DOHH2 (cell line): ENCODE data around the gene TACC2.

Experiments
- H3F3A ChIP-seq: fragments of 200-600 bp; sonication (generic), shearing (Covaris generic); 2 replicates; pipeline ENCODE4 v1.6.0; 2016; ENCODE audit warnings: antibody characterized with exemption, mild to moderate bottlenecking; ENCODE audit not compliant: control insufficient read depth, insufficient read depth
- H3K27ac ChIP-seq: fragments of 200-600 bp; sonication (generic); 2 replicates; pipeline ENCODE4 v1.5.1; 2014; ENCODE audit warnings: low read depth, mild to moderate bottlenecking, low read length, moderate library complexity
- H3K27me3 ChIP-seq: fragments of 200-600 bp; sonication (generic); 2 replicates; pipeline ENCODE4 v1.6.1; 2014; ENCODE audit warnings: mild to moderate bottlenecking, low read length, mixed read lengths; ENCODE audit not compliant: control insufficient read depth
- H3K36me3 ChIP-seq: fragments of 200-600 bp; sonication (generic); 2 replicates; pipeline ENCODE4 v1.6.1; 2014; ENCODE audit warnings: mild to moderate bottlenecking, low read length, moderate library complexity, mixed read lengths; ENCODE audit not compliant: control insufficient read depth
- H3K4me1 ChIP-seq: fragments of 200-600 bp; sonication (generic); 2 replicates; pipeline ENCODE4 v1.6.1; 2014; ENCODE audit warnings: mild to moderate bottlenecking, low read length, mixed read lengths; ENCODE audit not compliant: control insufficient read depth
- H3K4me2 ChIP-seq: fragments of 200-600 bp; sonication (generic); 2 replicates; pipeline ENCODE4 v1.6.0; 2014; ENCODE audit warnings: mild to moderate bottlenecking, low read length, moderate library complexity
- H3K4me3 ChIP-seq: fragments of 200-600 bp; sonication (generic); 2 replicates; pipeline ENCODE4 v1.5.1; 2014; ENCODE audit warnings: mild to moderate bottlenecking, low read length, mixed read lengths
- H3K79me2 ChIP-seq: fragments of 200-600 bp; sonication (generic); 2 replicates; pipeline ENCODE4 v1.6.1; 2014; ENCODE audit warnings: mild to moderate bottlenecking, low read length, mixed read lengths; ENCODE audit not compliant: control insufficient read depth
- H3K9me2 ChIP-seq: fragments of 200-600 bp; sonication (generic); replicated peaks from 2 replicates; pipeline ENCODE4 v1.6.1; 2014; ENCODE audit warnings: mild to moderate bottlenecking, low read length, mixed read lengths; ENCODE audit not compliant: control insufficient read depth
- H3K9me3 ChIP-seq: fragments of 200-600 bp; sonication (generic); 2 replicates; pipeline ENCODE4 v1.6.1; 2014; ENCODE audit warnings: antibody characterized with exemption, low read length, mixed read lengths; ENCODE audit not compliant: control insufficient read depth, insufficient read depth
- H4K20me1 ChIP-seq: fragments of 200-600 bp; sonication (generic); 2 replicates; pipeline ENCODE4 v1.6.0; 2014; ENCODE audit warnings: low read depth, mild to moderate bottlenecking, antibody characterized with exemption, low read length, moderate library complexity; ENCODE audit not compliant: control insufficient read depth, insufficient read depth
- EZH2phosphoT487 ChIP-seq: fragments of 200-600 bp; sonication (generic); IDR thresholded peaks from 2 replicates; pipeline ENCODE4 v1.6.1; 2017; ENCODE audit warnings: borderline replicate concordance, mild to moderate bottlenecking, antibody characterized with exemption, low read length, moderate library complexity, mixed read lengths
- TF ChIP-seq, protein P1 (sequence below): fragments of 200-600 bp; sonication (generic); IDR thresholded peaks from one replicate; pipeline ENCODE4 v1.5.1; 2014; ENCODE audit warnings: antibody characterized with exemption, mild to moderate bottlenecking, low read depth, low read length; ENCODE audit not compliant: poor library complexity, severe bottlenecking

TACC2 gene

DNA sequence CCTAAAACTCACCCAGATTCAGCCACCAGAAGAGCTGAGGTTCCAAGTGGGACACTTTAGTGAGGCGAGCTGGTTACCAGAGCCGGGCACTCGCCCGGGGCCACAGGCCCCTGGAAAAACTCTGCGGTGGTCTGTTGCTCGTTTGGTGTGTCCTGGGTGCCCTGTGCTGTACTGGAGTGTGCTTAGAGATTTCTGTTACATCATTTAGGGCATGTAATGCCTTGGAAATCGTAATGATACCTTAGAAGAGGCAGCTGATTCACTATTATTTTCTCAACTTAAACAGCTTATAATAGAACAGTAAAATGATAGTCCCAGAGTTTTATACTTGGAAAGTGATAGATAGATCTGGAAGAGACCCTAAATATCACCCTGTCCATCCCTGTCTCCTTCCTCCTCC is 233.7 kb downstream of the TACC2 start:
- Histone ChIP-seq H3K79me2 (no peaks in the 10 kb centered on the region), H3F3A (no peaks in the 10 kb centered on the region), H3K27ac (no peak overlapping the region), H3K4me3 (no peak overlapping the region), H3K4me2 (no peak overlapping the region), H4K20me1 (no peaks in the 10 kb centered on the region), H3K36me3 (no peaks in the 10 kb centered on the region), H3K4me1 (no peaks in the 10 kb centered on the region), H3K9me3 (no peaks in the 10 kb centered on the region), H3K27me3 (no peaks in the 10 kb centered on the region), H3K9me2 (no peaks in the 10 kb centered on the region)
- TF ChIP-seq EZH2phosphoT487 = no peak
- TF ChIP-seq, protein P1, sequence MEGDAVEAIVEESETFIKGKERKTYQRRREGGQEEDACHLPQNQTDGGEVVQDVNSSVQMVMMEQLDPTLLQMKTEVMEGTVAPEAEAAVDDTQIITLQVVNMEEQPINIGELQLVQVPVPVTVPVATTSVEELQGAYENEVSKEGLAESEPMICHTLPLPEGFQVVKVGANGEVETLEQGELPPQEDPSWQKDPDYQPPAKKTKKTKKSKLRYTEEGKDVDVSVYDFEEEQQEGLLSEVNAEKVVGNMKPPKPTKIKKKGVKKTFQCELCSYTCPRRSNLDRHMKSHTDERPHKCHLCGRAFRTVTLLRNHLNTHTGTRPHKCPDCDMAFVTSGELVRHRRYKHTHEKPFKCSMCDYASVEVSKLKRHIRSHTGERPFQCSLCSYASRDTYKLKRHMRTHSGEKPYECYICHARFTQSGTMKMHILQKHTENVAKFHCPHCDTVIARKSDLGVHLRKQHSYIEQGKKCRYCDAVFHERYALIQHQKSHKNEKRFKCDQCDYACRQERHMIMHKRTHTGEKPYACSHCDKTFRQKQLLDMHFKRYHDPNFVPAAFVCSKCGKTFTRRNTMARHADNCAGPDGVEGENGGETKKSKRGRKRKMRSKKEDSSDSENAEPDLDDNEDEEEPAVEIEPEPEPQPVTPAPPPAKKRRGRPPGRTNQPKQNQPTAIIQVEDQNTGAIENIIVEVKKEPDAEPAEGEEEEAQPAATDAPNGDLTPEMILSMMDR = no peak

DNA sequence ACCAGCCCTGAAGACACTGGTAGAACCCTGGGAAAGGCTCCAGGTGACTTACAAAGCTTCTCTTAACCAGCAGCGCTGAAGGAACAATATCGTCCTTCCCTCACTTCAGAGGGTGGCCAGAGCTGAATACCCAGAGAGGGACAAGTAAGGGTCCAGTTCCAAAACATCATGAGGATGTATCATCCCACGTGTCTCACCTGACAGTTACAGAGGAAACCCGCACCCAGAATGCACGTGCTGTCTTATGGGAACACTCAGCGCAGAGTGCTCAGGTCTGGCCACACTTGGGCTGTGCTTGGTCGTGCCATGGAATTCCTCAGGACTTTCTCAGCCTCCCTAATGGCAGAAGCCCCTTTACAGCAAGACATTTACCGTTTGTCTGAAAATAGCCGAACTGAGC is 235.2 kb downstream of the TACC2 start:
- Histone ChIP-seq H3K4me3 (no peak overlapping the region), H3K4me1 (no peaks in the 10 kb centered on the region), H3K27me3 (no peaks in the 10 kb centered on the region), H3K4me2 (no peak overlapping the region), H3K27ac (no peak overlapping the region), H4K20me1 (no peaks in the 10 kb centered on the region), H3K79me2 (no peaks in the 10 kb centered on the region), H3K36me3 (no peaks in the 10 kb centered on the region), H3K9me3 (no peaks in the 10 kb centered on the region), H3K9me2 (no peaks in the 10 kb centered on the region), H3F3A (no peaks in the 10 kb centered on the region)
- TF ChIP-seq, protein P1 = no peak

DNA sequence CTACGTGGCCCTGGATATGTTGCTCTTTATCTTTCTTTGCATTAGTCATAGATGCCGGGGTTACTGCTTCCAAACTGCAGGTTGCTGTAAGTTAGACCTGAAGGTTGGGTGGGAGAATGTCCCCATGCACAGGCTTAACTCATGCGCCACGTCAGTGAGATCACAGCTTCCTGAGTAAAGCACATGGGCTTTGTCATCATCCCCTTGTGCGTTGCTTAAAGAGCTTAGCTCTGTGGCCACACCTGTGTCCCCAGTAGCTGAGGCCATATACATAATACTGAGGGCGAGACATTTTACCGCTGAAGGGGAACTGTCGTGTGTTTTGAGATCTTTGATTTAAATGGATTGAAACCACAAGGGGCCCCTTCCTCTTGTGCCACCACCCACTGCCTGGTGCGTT is 236.4 kb downstream of the TACC2 start:
- Histone ChIP-seq H3K36me3 (no peaks in the 10 kb centered on the region), H3K4me3 (no peak overlapping the region), H3K27ac (no peak overlapping the region), H4K20me1 (no peaks in the 10 kb centered on the region), H3K4me1 (no peaks in the 10 kb centered on the region), H3K4me2 (no peak overlapping the region), H3K27me3 (no peaks in the 10 kb centered on the region), H3F3A (no peaks in the 10 kb centered on the region), H3K9me3 (no peaks in the 10 kb centered on the region), H3K9me2 (no peaks in the 10 kb centered on the region), H3K79me2 (no peaks in the 10 kb centered on the region)
- TF ChIP-seq, protein P1 = no peak
- TF ChIP-seq EZH2phosphoT487 = no peak

DNA sequence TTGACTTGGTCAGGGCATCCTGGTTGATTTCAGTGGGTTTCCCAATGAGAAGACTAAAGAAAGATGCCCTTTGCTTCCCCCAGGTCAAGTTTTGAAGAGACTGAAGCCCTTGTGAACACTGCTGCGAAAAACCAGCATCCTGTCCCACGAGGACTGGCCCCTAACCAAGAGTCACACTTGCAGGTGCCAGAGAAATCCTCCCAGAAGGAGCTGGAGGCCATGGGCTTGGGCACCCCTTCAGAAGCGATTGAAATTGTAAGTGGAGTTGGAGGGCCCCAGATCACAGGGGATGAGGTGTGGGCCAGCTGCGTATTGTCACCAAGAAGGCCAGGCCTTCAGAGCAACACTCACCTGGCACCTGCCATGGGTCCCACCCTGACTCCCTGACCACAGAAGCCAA is 238.8 kb downstream of the TACC2 start:
- Histone ChIP-seq H3K79me2 (no peaks in the 10 kb centered on the region), H3K9me3 (no peaks in the 10 kb centered on the region), H3K9me2 (no peaks in the 10 kb centered on the region), H3K4me3 (no peak overlapping the region), H3K4me2 (no peak overlapping the region), H3F3A (no peaks in the 10 kb centered on the region), H3K4me1 (no peaks in the 10 kb centered on the region), H4K20me1 (no peaks in the 10 kb centered on the region), H3K27me3 (no peaks in the 10 kb centered on the region), H3K36me3 (no peaks in the 10 kb centered on the region), H3K27ac (no peak overlapping the region)
- TF ChIP-seq, protein P1 = no peak
- TF ChIP-seq EZH2phosphoT487 = no peak
